Psoas muscle (tissue), 8 donors: ENCODE results near the gene KRT14. TPM values are rescaled to one million over a fixed set of nuclear protein-coding genes. Genes with fewer than 3 reads are reported as not detected.

ENCODE experiments used
- ATAC-seq, 4 donors: fragments of 200-7000 bp; cut with Tn5 transposase; one replicate each; pipeline ENCODE4 v1.9.1; 2020; ENCODE audit warnings: moderate library complexity in 3 of 4, mild to moderate bottlenecking in 2 of 4
- DNase-seq, 2 donors: peaks; one replicate each; pipeline ENCODE4 v3.0.0-alpha.2; 2020
- H3K27ac ChIP-seq: fragments of 200-600 bp; one replicate; pipeline ENCODE4 v1.8.0; 2022
- H3K27me3 ChIP-seq, 3 donors: fragments of 200-600 bp in 1 of 3; one replicate each; pipeline versions ENCODE4 v1.6.1 to v1.8.0; 2013 to 2022; ENCODE audit warnings: low read length in 2 of 3, mild to moderate bottlenecking in 2 of 3, moderate library complexity in 1 of 3; ENCODE audit not compliant: insufficient read depth in 3 of 3
- H3K36me3 ChIP-seq, 2 donors: fragments of 200-600 bp in 1 of 2; one replicate each; pipeline versions ENCODE4 v1.6.1 to v1.8.0; 2013 to 2022; ENCODE audit warnings: low read depth in 1 of 2, mild to moderate bottlenecking in 1 of 2, moderate library complexity in 1 of 2; ENCODE audit not compliant: insufficient read depth in 1 of 2
- H3K4me1 ChIP-seq: fragments of 200-600 bp; one replicate; pipeline ENCODE4 v1.8.0; 2022
- H3K4me3 ChIP-seq: fragments of 200-600 bp; one replicate; pipeline ENCODE4 v1.8.0; 2022; ENCODE audit warnings: mild to moderate bottlenecking
- H3K9me3 ChIP-seq: fragments of 200-600 bp; one replicate; pipeline ENCODE4 v1.8.0; 2022
- CTCF ChIP-seq: fragments of 200-600 bp; IDR thresholded peaks from one replicate; pipeline ENCODE4 v1.8.0; 2022; ENCODE audit warnings: antibody characterized with exemption
- WGBS, 3 donors: extraction: QIAGEN DNeasy Blood & Tissue Kit; methylation state at CpG; one replicate each; pipeline versions ENCODE4 v1.1.6 to v1.1.7; 2013; 5-methylcytosine and 5-hydroxymethylcytosine counted together
- intact Hi-C, 2 donors: fragments of 100-400 bp; cut with DNase I; formaldehyde crosslinking; loops; one replicate each; pipeline versions ENCODE4 v1.11.0 to v1.14.2; 2022
- polyA plus RNA-seq, 3 donors: library from polyadenylated mRNA; stranded (reverse); fragments of 200-250 nt; gene quantifications; one replicate each; pipeline ENCODE4 v1.2.3, GENCODE V29; 2013
- total RNA-seq, 4 donors: library from RNA; stranded (reverse); fragmentation: NEBNext Ultra II Directional in 2 of 4; extraction: Animal tissue kit (Norgen Biotek cat#: 25700) in 2 of 4; gene quantifications; one replicate each; pipeline versions ENCODE4 v1.2.1 to v1.2.4, GENCODE V29; 2021 to 2023
- donor health status: healthy with polysubstance abuse.
- donor health status: DM: no; HTN: no; CAD: no; lungs with moderate emphysema.
- donor health status: Bipolar disorder and iron deficiency.
- donor health status: healthy.
- donor health status: DM: yes; HTN: yes; CAD: no.
- donor health status: DM: no; HTN: no; CAD: no.
- donor health status: DM: no; HTN: no; CAD: no.
- donor health status: DM: yes; HTN: yes; CAD: no.

Gene KRT14
- total and polyA plus RNA-seq, 7 donors, result 0.03 to 0.54 (median 0.17) TPM; not detected in 2

GRCh38 chr17:41534899-41535546, 51.7 kb downstream of the KRT14 start:
- no peaks in the 10 kb centered on the region for H3K4me1 ChIP-seq
- intact Hi-C loops, result no loop called here
- DNase-seq (no peak), ATAC-seq (no peak)
- TF ChIP-seq CTCF, result no peak
- no peaks in the 10 kb centered on the region for H3K36me3 ChIP-seq
- H3K4me3 ChIP-seq, result no peak overlapping the region
- H3K9me3 ChIP-seq, result no peaks in the 10 kb centered on the region
- no peak overlapping the region for H3K27ac ChIP-seq
- peaks cover 0 to 25% (median 8%) of the 10 kb centered on the region in 3 donors for H3K27me3 ChIP-seq
- WGBS, 3 donors, result 68 to 73% (median 70%) methylated on average over 7 of the region's 7 CpGs

DNA sequence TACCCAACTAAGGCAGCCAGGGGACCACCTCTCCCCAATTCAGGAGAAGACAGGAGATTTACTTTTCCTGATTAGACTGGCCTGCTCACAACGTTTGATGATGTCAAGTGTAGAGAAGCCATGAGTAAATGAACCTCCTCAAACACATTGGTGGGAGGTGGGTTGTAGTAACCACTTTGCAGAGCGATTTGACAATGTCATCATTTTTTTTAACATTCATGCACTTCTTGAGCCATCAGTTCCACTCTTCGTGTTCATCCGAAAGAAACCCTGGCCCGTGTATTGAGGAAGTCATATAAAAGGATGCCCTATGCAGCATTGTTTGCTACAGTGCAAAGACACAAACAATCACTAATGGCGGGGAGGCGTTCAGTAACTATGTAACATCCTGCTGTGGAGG, 53.1 kb downstream of the KRT14 start:
- Histone ChIP-seq H3K4me1 (no peaks in the 10 kb centered on the region), H3K9me3 (no peaks in the 10 kb centered on the region), H3K27me3 (peaks cover 0 to 38% (median 8%) of the 10 kb centered on the region in 3 donors), H3K36me3 (no peaks in the 10 kb centered on the region), H3K4me3 (no peak overlapping the region), H3K27ac (no peak overlapping the region)
- WGBS, 3 donors, result 78 to 85% (median 78%) methylated on average over 7 of the region's 7 CpGs
- ATAC-seq (no peak), DNase-seq (no peak)
- TF ChIP-seq CTCF, result no peak
- intact Hi-C loops, result no loop called here

DNA sequence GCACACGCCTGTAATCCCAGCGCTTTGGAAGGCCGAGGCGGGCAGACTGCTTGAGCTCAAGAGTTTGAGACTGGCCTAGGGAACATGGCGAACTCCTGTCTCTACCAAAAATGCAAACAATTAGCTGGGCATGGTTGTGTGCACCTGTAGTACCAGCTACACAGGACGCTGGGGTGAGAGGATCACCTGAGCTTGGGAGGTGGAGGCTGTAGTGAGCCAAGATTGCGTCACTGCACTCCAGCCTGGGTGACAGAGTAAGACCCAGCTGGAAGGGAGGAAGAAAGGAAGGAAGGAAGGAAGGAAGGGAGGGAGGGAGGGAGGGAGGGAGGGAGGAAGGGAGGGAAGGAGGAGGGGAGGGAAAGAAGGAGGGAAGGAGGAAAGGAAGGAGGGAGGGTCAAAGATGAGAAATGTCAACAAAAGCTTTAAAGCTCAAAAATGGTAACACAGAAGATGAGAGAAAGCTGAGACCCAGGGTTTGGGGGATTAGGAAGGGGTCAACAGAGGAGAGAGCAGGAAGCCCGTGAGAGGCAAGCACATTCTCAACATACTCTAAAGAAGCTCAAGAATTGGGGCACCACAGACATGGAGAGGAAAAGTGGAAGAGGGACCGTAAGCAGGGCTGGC, 53.6 kb downstream of the KRT14 start:
- no peak overlapping the region for H3K27ac ChIP-seq
- H3K9me3 ChIP-seq, result no peaks in the 10 kb centered on the region
- H3K4me1 ChIP-seq, result peaks cover 3% of the 10 kb centered on the region
- no peaks in the 10 kb centered on the region for H3K36me3 ChIP-seq
- intact Hi-C loops, result no loop called here
- DNase-seq (no peak), ATAC-seq (no peak)
- no peak overlapping the region for H3K4me3 ChIP-seq
- WGBS, 3 donors, result 73 to 77% (median 74%) methylated on average over 8 to 9 of the region's 9 CpGs
- peaks cover 0 to 44% (median 13%) of the 10 kb centered on the region in 3 donors for H3K27me3 ChIP-seq
- no peak for TF ChIP-seq CTCF

Other genes starting within 250 kb of the KRT14 start
- gene KRT33A, start 236.1 kb downstream of the KRT14 start, total RNA-seq, result not detected
- gene KRT33A, start 236.1 kb downstream of the KRT14 start, polyA plus RNA-seq, result not detected
- not detected for gene KRT33B, start 217.1 kb downstream of the KRT14 start, total RNA-seq
- gene KRT33B, start 217.1 kb downstream of the KRT14 start, polyA plus RNA-seq, result not detected
- not detected for gene KRT34, start 204.6 kb downstream of the KRT14 start, total RNA-seq
- not detected for gene KRT34, start 204.6 kb downstream of the KRT14 start, polyA plus RNA-seq
- 1 to 10 TPM in 2 of 4 donors, under 1 TPM in 2; 0.38 to 4.6 (median 2.7) TPM for gene KRT31, start 189.3 kb downstream of the KRT14 start, total RNA-seq
- 1 to 10 TPM in 1 of 3 donors, under 1 TPM in 2; 0.18 to 2.8 (median 0.23) TPM for gene KRT31, start 189.3 kb downstream of the KRT14 start, polyA plus RNA-seq
- gene KRT37, start 162.3 kb downstream of the KRT14 start, total RNA-seq, result not detected
- not detected for gene KRT37, start 162.3 kb downstream of the KRT14 start, polyA plus RNA-seq
- not detected for gene KRT38, start 145.9 kb downstream of the KRT14 start, total RNA-seq
- gene KRT38, start 145.9 kb downstream of the KRT14 start, polyA plus RNA-seq, result under 1 TPM in 1 of 3 donors, not detected in 2; 0.03 TPM
- gene KRT32, start 119.5 kb downstream of the KRT14 start, total RNA-seq, result under 1 TPM in 1 of 4 donors, not detected in 3; 0.15 TPM
- under 1 TPM in 2 of 3 donors, not detected in 1; 0.12 to 0.31 TPM for gene KRT32, start 119.5 kb downstream of the KRT14 start, polyA plus RNA-seq
- not detected for gene KRT35, start 105.7 kb downstream of the KRT14 start, total RNA-seq
- not detected for gene KRT35, start 105.7 kb downstream of the KRT14 start, polyA plus RNA-seq
- gene KRT36, start 97.0 kb downstream of the KRT14 start, total RNA-seq, result not detected
- gene KRT36, start 97.0 kb downstream of the KRT14 start, polyA plus RNA-seq, result under 1 TPM in 1 of 3 donors, not detected in 2; 0.04 TPM
- 1 to 10 TPM in 2 of 4 donors, not detected in 2; 1.3 to 2.7 TPM for gene KRT13, start 81.3 kb downstream of the KRT14 start, total RNA-seq
- gene KRT13, start 81.3 kb downstream of the KRT14 start, polyA plus RNA-seq, result 1 to 10 TPM in 2 of 3 donors, under 1 TPM in 1; 0.13 to 3.3 (median 2.8) TPM
- under 1 TPM in 1 of 4 donors, not detected in 3; 0.11 TPM for gene KRT15, start 68.0 kb downstream of the KRT14 start, total RNA-seq
- under 1 TPM; 0.08 to 0.56 (median 0.26) TPM for gene KRT15, start 68.0 kb downstream of the KRT14 start, polyA plus RNA-seq
- gene KRT19, start 58.6 kb downstream of the KRT14 start, total RNA-seq, result 1 to 10 TPM in 2 of 4 donors, under 1 TPM in 2; 0.32 to 1.7 (median 0.73) TPM
- gene KRT19, start 58.6 kb downstream of the KRT14 start, polyA plus RNA-seq, result 1 to 10 TPM; 1.1 to 2.1 (median 1.2) TPM
- gene KRT9, start 14.8 kb downstream of the KRT14 start, total RNA-seq, result not detected
- under 1 TPM in 1 of 3 donors, not detected in 2; 0.01 TPM for gene KRT9, start 14.8 kb downstream of the KRT14 start, polyA plus RNA-seq
- under 1 TPM in 2 of 4 donors, not detected in 2; 0.21 to 0.26 TPM for gene KRT16, start 25.9 kb upstream of the KRT14 start, total RNA-seq
- gene KRT16, start 25.9 kb upstream of the KRT14 start, polyA plus RNA-seq, result under 1 TPM in 2 of 3 donors, not detected in 1; 0.07 to 0.09 TPM
- not detected for gene KRT17, start 37.7 kb upstream of the KRT14 start, total RNA-seq
- under 1 TPM; 0.10 to 0.38 (median 0.20) TPM for gene KRT17, start 37.7 kb upstream of the KRT14 start, polyA plus RNA-seq
- gene EIF1, start 102.0 kb upstream of the KRT14 start, total RNA-seq, result 1,000 to 10,000 TPM; 1,399 to 2,094 (median 1,752) TPM
- gene EIF1, start 102.0 kb upstream of the KRT14 start, polyA plus RNA-seq, result 1,000 to 10,000 TPM; 1,437 to 2,724 (median 2,114) TPM
- gene GAST, start 125.4 kb upstream of the KRT14 start, total RNA-seq, result not detected
- gene GAST, start 125.4 kb upstream of the KRT14 start, polyA plus RNA-seq, result not detected
- under 1 TPM in 2 of 4 donors, not detected in 2; 0.06 to 0.14 TPM for gene HAP1, start 147.7 kb upstream of the KRT14 start, total RNA-seq
- gene HAP1, start 147.7 kb upstream of the KRT14 start, polyA plus RNA-seq, result under 1 TPM; under 0.01 to 0.03 (median 0.01) TPM
- 10 to 100 TPM; 19.4 to 55.0 (median 43.5) TPM for gene JUP, start 199.8 kb upstream of the KRT14 start, total RNA-seq
- gene JUP, start 199.8 kb upstream of the KRT14 start, polyA plus RNA-seq, result 10 to 100 TPM in 2 of 3 donors, 1 to 10 TPM in 1; 9.4 to 30.3 (median 25.8) TPM
- 1 to 10 TPM; 1.7 to 3.4 (median 2.5) TPM for gene P3H4, start 225.1 kb upstream of the KRT14 start, total RNA-seq
- 1 to 10 TPM in 2 of 3 donors, under 1 TPM in 1; 0.58 to 1.5 (median 1.4) TPM for gene P3H4, start 225.1 kb upstream of the KRT14 start, polyA plus RNA-seq
- gene FKBP10, start 226.1 kb upstream of the KRT14 start, total RNA-seq, result 1 to 10 TPM; 5.4 to 9.5 (median 6.8) TPM
- gene FKBP10, start 226.1 kb upstream of the KRT14 start, polyA plus RNA-seq, result 1 to 10 TPM; 3.9 to 5.8 (median 4.7) TPM
- gene NT5C3B, start 249.3 kb upstream of the KRT14 start, total RNA-seq, result 10 to 100 TPM; 12.2 to 19.3 (median 17.7) TPM
- gene NT5C3B, start 249.3 kb upstream of the KRT14 start, polyA plus RNA-seq, result 10 to 100 TPM; 18.3 to 27.5 (median 22.5) TPM